D721Med (cell line): ENCODE results near the gene BRMS1.

Experiments used
- DNase-seq: peaks from one replicate; pipeline ENCODE4 v3.0.0; 2011; ENCODE audit warnings: low spot score; ENCODE audit not compliant: insufficient read length
- FAIRE-seq: peaks from 2 replicates; lab custom pipeline; 2011; peaks lifted over from hg19 to GRCh38; lab: Jason Lieb, UNC
- CTCF ChIP-seq: IDR thresholded peaks from 2 replicates; pipeline ENCODE4 v1.5.1; 2012; ENCODE audit warnings: mild to moderate bottlenecking, control low read depth; ENCODE audit not compliant: insufficient read depth; ENCODE audit errors: missing control alignments

BRMS1 gene

GRCh38 chr11:66333220-66333877 lies 11.6 kb downstream of the BRMS1 start:
- DNase-seq (no peak), FAIRE-seq (no peak)
- TF ChIP-seq CTCF, result no peak

GRCh38 chr11:66332371-66333219 lies 12.3 kb downstream of the BRMS1 start:
- DNase-seq (no peak), FAIRE-seq (no peak)
- no peak for TF ChIP-seq CTCF

GRCh38 chr11:66331542-66332370 lies 13.1 kb downstream of the BRMS1 start:
- DNase-seq (no peak), FAIRE-seq (no peak)
- no peak for TF ChIP-seq CTCF

GRCh38 chr11:66330931-66331330 lies 14.0 kb downstream of the BRMS1 start:
- DNase-seq, result no peak
- no peak for FAIRE-seq

GRCh38 chr11:66329165-66329673 lies 15.7 kb downstream of the BRMS1 start:
- DNase-seq (no peak), FAIRE-seq (no peak)
- no peak for TF ChIP-seq CTCF

More at GRCh38 chr11:66330931-66331330, 14.0 kb downstream of the BRMS1 start:
- peak; percentile 15 for TF ChIP-seq CTCF

- FAIRE-seq, result no peak
- peak; percentile 93 for TF ChIP-seq CTCF
- peak; percentile 87 for DNase-seq
These were observed 16.4 kb downstream of the BRMS1 start for GRCh38 chr11:66328302-66329144.
